Umbilical cord (tissue), 1 donor: ENCODE results near the gene ASCL4. TPM values are rescaled to one million over a fixed set of nuclear protein-coding genes. Genes with fewer than 3 reads are reported as not detected.

Experiments
- total RNA-seq: library from RNA; depleted of rRNA; stranded (reverse); fragments of >200 nt; gene quantifications from one replicate; pipeline ENCODE4 v1.2.3, GENCODE V29; 2014; ENCODE audit warnings: low replicate concordance; ENCODE audit not compliant: insufficient read depth

The ASCL4 gene
- total RNA-seq, 1 donor from 2014 or later, result not detected

Other genes starting within 250 kb of the ASCL4 start
- gene PWP1, start 88.9 kb upstream of the ASCL4 start, total RNA-seq, result 59.2 TPM
- gene PRDM4, start 13.6 kb upstream of the ASCL4 start, total RNA-seq, result 19.3 TPM